ENCODE data around the gene P3H2.

Gene P3H2

GRCh38 chr3:189954733-189955665 lies 165.7 kb downstream of the P3H2 start:
- DNase-seq, result no peak
- H3K4me1 Mint-ChIP-seq (ENCODE audit: low read depth in 2 of 2), result no peaks in the 10 kb centered on the region
- no peaks in the 10 kb centered on the region for H3K36me3 Mint-ChIP-seq (ENCODE audit: insufficient read depth)
- no peak overlapping the region for H3K27ac Mint-ChIP-seq
- no peak for ATAC-seq (replicated peaks)
- H3K9me3 Mint-ChIP-seq, result no peaks in the 10 kb centered on the region
- no peak overlapping the region for H3K4me3 Mint-ChIP-seq
- peaks cover 19 to 28% of the 10 kb centered on the region in 2 donors for H3K27me3 Mint-ChIP-seq

- Mint-ChIP-seq H3K27ac (no peak overlapping the region), H3K9me3 (no peaks in the 10 kb centered on the region), H3K4me3 (no peak overlapping the region), H3K36me3 (ENCODE audit: insufficient read depth) (no peaks in the 10 kb centered on the region), H3K27me3 (peaks cover 15 to 21% of the 10 kb centered on the region in 2 donors), H3K4me1 (ENCODE audit: low read depth in 2 of 2) (no peaks in the 10 kb centered on the region)
- ATAC-seq (replicated peaks), result no peak
- no peak for DNase-seq
These were observed 167.1 kb downstream of the P3H2 start for GRCh38 chr3:189953551-189953950.

GRCh38 chr3:189952272-189952671 lies 168.4 kb downstream of the P3H2 start:
- H3K4me1 Mint-ChIP-seq (ENCODE audit: low read depth in 2 of 2), result peaks cover 2 to 3% of the 10 kb centered on the region in 2 donors
- H3K27ac Mint-ChIP-seq, result no peak overlapping the region
- no peaks in the 10 kb centered on the region for H3K36me3 Mint-ChIP-seq (ENCODE audit: insufficient read depth)
- peaks cover 11 to 16% of the 10 kb centered on the region in 2 donors for H3K27me3 Mint-ChIP-seq
- ATAC-seq (replicated peaks) (no peak), DNase-seq (no peak)
- no peak overlapping the region for H3K4me3 Mint-ChIP-seq
- no peaks in the 10 kb centered on the region for H3K9me3 Mint-ChIP-seq

GRCh38 chr3:189950258-189950657 lies 170.4 kb downstream of the P3H2 start:
- Mint-ChIP-seq H3K9me3 (no peaks in the 10 kb centered on the region), H3K36me3 (ENCODE audit: insufficient read depth) (no peaks in the 10 kb centered on the region), H3K27me3 (peaks cover 19 to 28% of the 10 kb centered on the region in 2 donors), H3K4me1 (ENCODE audit: low read depth in 2 of 2) (peaks cover 2 to 3% of the 10 kb centered on the region in 2 donors), H3K27ac (no peak overlapping the region), H3K4me3 (no peak overlapping the region)
- DNase-seq (no peak), ATAC-seq (replicated peaks) (no peak)

- no peaks in the 10 kb centered on the region for H3K9me3 Mint-ChIP-seq
- H3K27ac Mint-ChIP-seq, result no peak overlapping the region
- no peak overlapping the region for H3K4me3 Mint-ChIP-seq
- H3K27me3 Mint-ChIP-seq, result peaks cover 19 to 30% of the 10 kb centered on the region in 2 donors
- H3K36me3 Mint-ChIP-seq (ENCODE audit: insufficient read depth), result no peaks in the 10 kb centered on the region
- no peak for ATAC-seq (replicated peaks)
- peaks cover 2 to 3% of the 10 kb centered on the region in 2 donors for H3K4me1 Mint-ChIP-seq (ENCODE audit: low read depth in 2 of 2)
- DNase-seq, result no peak
These were observed 171.1 kb downstream of the P3H2 start for GRCh38 chr3:189949580-189949979.

- Mint-ChIP-seq H3K9me3 (no peaks in the 10 kb centered on the region), H3K27ac (no peak overlapping the region), H3K36me3 (ENCODE audit: insufficient read depth) (no peaks in the 10 kb centered on the region), H3K4me3 (no peak overlapping the region), H3K4me1 (ENCODE audit: low read depth in 2 of 2) (peaks cover 2 to 3% of the 10 kb centered on the region in 2 donors), H3K27me3 (peaks cover 19 to 30% of the 10 kb centered on the region in 2 donors)
- no peak for ATAC-seq (replicated peaks)
- DNase-seq, result no peak
These were observed 172.0 kb downstream of the P3H2 start for GRCh38 chr3:189948724-189949045.

- Mint-ChIP-seq H3K27me3 (peaks cover 19 to 30% of the 10 kb centered on the region in 2 donors), H3K9me3 (no peaks in the 10 kb centered on the region), H3K4me3 (no peak overlapping the region), H3K4me1 (ENCODE audit: low read depth in 2 of 2) (peaks cover 2 to 3% of the 10 kb centered on the region in 2 donors), H3K27ac (no peak overlapping the region), H3K36me3 (ENCODE audit: insufficient read depth) (no peaks in the 10 kb centered on the region)
- DNase-seq (no peak), ATAC-seq (replicated peaks) (no peak)
These were observed 172.6 kb downstream of the P3H2 start for GRCh38 chr3:189947948-189948723.

GRCh38 chr3:189947068-189947467 lies 173.6 kb downstream of the P3H2 start:
- H3K27ac Mint-ChIP-seq, result no peak overlapping the region
- ATAC-seq (replicated peaks) (no peak), DNase-seq (no peak)
- H3K36me3 Mint-ChIP-seq (ENCODE audit: insufficient read depth), result no peaks in the 10 kb centered on the region
- H3K4me1 Mint-ChIP-seq (ENCODE audit: low read depth in 2 of 2), result peaks cover 2 to 3% of the 10 kb centered on the region in 2 donors
- H3K4me3 Mint-ChIP-seq, result no peak overlapping the region
- H3K27me3 Mint-ChIP-seq, result peaks cover 23 to 26% of the 10 kb centered on the region in 2 donors
- no peaks in the 10 kb centered on the region for H3K9me3 Mint-ChIP-seq

GRCh38 chr3:189945935-189946709 lies 174.6 kb downstream of the P3H2 start:
- H3K27ac Mint-ChIP-seq, result no peak overlapping the region

GRCh38 chr3:189944285-189945145 lies 176.2 kb downstream of the P3H2 start:
- no peak overlapping the region for H3K27ac Mint-ChIP-seq
- ATAC-seq (replicated peaks) (no peak), DNase-seq (no peak)
- H3K4me1 Mint-ChIP-seq (ENCODE audit: low read depth in 2 of 2), result peaks cover 2 to 3% of the 10 kb centered on the region in 2 donors
- no peaks in the 10 kb centered on the region for H3K9me3 Mint-ChIP-seq
- no peaks in the 10 kb centered on the region for H3K36me3 Mint-ChIP-seq (ENCODE audit: insufficient read depth)
- no peak overlapping the region for H3K4me3 Mint-ChIP-seq
- peaks cover 16 to 20% of the 10 kb centered on the region in 2 donors for H3K27me3 Mint-ChIP-seq

More at GRCh38 chr3:189945935-189946709, 174.6 kb downstream of the P3H2 start:
- Mint-ChIP-seq H3K27me3 (peaks cover 16 to 20% of the 10 kb centered on the region in 2 donors), H3K36me3 (ENCODE audit: insufficient read depth) (no peaks in the 10 kb centered on the region), H3K9me3 (no peaks in the 10 kb centered on the region), H3K4me1 (ENCODE audit: low read depth in 2 of 2) (peaks cover 2 to 3% of the 10 kb centered on the region in 2 donors), H3K4me3 (no peak overlapping the region)
- no peak for ATAC-seq (replicated peaks)
- DNase-seq, result no peak

GRCh38 chr3:189942948-189943347 lies 177.7 kb downstream of the P3H2 start:
- DNase-seq (no peak), ATAC-seq (replicated peaks) (no peak)
- H3K36me3 Mint-ChIP-seq (ENCODE audit: insufficient read depth), result no peaks in the 10 kb centered on the region
- no peaks in the 10 kb centered on the region for H3K4me1 Mint-ChIP-seq (ENCODE audit: low read depth in 2 of 2)
- no peak overlapping the region for H3K27ac Mint-ChIP-seq
- H3K9me3 Mint-ChIP-seq, result no peaks in the 10 kb centered on the region
- peaks cover 16 to 20% of the 10 kb centered on the region in 2 donors for H3K27me3 Mint-ChIP-seq
- H3K4me3 Mint-ChIP-seq, result no peak overlapping the region

- ATAC-seq (replicated peaks) (no peak), DNase-seq (no peak)
- no peaks in the 10 kb centered on the region for H3K4me1 Mint-ChIP-seq (ENCODE audit: low read depth in 2 of 2)
- no peak overlapping the region for H3K27ac Mint-ChIP-seq
- H3K4me3 Mint-ChIP-seq, result no peak overlapping the region
- no peaks in the 10 kb centered on the region for H3K36me3 Mint-ChIP-seq (ENCODE audit: insufficient read depth)
- H3K27me3 Mint-ChIP-seq, result peaks cover 15 to 17% of the 10 kb centered on the region in 2 donors
- H3K9me3 Mint-ChIP-seq, result no peaks in the 10 kb centered on the region
These were observed 179.0 kb downstream of the P3H2 start for GRCh38 chr3:189941679-189942078.
